H1 (cell line): ENCODE measurements around the gene MCEMP1. TPM values are rescaled to one million over a fixed set of nuclear protein-coding genes. Genes with fewer than 3 reads are reported as not detected.
A peak's percentile ranks its signal among the peaks of the same experiment; 100 is the strongest.

ENCODE experiments used
- CTCF ChIA-PET: fragments of 300-600 bp; sonication (Branson Sonifier 250); formaldehyde crosslinking; loops from one replicate; lab custom pipeline; 2021; ENCODE audit not compliant: partially characterized antibody; lab: Charles Lee
- POLR2A ChIA-PET: fragments of 300-600 bp; sonication (Branson Sonifier 250); formaldehyde crosslinking; loops from one replicate; lab custom pipeline; 2021; ENCODE audit warnings: inconsistent platforms; ENCODE audit not compliant: partially characterized antibody; lab: Charles Lee
- DNase-seq, 2 experiments: peaks; one replicate each; pipeline versions ENCODE4 v3.0.0 to v3.0.0-alpha.2; 2010 to 2022; ENCODE audit warnings: low spot score in 2 of 2, low read depth in 1 of 2, mixed read lengths in 1 of 2
- FAIRE-seq: peaks from 2 replicates; lab custom pipeline; 2011; peaks lifted over from hg19 to GRCh38; lab: Jason Lieb, UNC
- H2AFZ ChIP-seq: 2 replicates; pipeline ENCODE4 v1.8.1; 2012; ENCODE audit warnings: low read length, inconsistent platforms
- H2AK5ac ChIP-seq: 2 replicates; pipeline ENCODE4 v1.6.1; 2013; ENCODE audit warnings: low read depth, low read length
- H2BK120ac ChIP-seq: replicated peaks from 2 replicates; pipeline ENCODE3; 2013; ENCODE audit warnings: low read depth, low read length, inconsistent platforms
- H2BK12ac ChIP-seq: 2 replicates; pipeline ENCODE4 v1.6.1; 2013; ENCODE audit warnings: low read depth, low read length
- H2BK15ac ChIP-seq: 2 replicates; pipeline ENCODE4 v1.6.1; 2013; ENCODE audit warnings: low read length
- H2BK20ac ChIP-seq: 2 replicates; pipeline ENCODE4 v1.6.1; 2013; ENCODE audit warnings: low read length
- H2BK5ac ChIP-seq: 2 replicates; pipeline ENCODE4 v1.6.1; 2013; ENCODE audit warnings: low read depth, low read length
- H3K14ac ChIP-seq: 2 replicates; pipeline ENCODE4 v1.6.1; 2013; ENCODE audit warnings: inconsistent platforms; ENCODE audit not compliant: insufficient read length
- H3K18ac ChIP-seq: 2 replicates; pipeline ENCODE4 v1.6.1; 2013; ENCODE audit warnings: low read length; ENCODE audit errors: extremely low read depth
- H3K23ac ChIP-seq: 2 replicates; pipeline ENCODE4 v1.6.1; 2013; ENCODE audit warnings: inconsistent platforms; ENCODE audit not compliant: insufficient read length
- H3K23me2 ChIP-seq: 2 replicates; pipeline ENCODE4 v1.6.1; 2013; ENCODE audit warnings: low read depth, low read length
- H3K27ac ChIP-seq: 2 replicates; pipeline ENCODE4 v1.6.1; 2011; ENCODE audit warnings: low read depth, low read length, inconsistent platforms
- H3K27me3 ChIP-seq, 4 experiments: replicated peaks in 1 of 4; 1 replicate in 1 of 4; 2 replicates in 3 of 4; pipeline versions ENCODE4 v1.6.1 to v1.8.1; 2011 to 2013; ENCODE audit warnings: low read length in 3 of 4, mild to moderate bottlenecking in 3 of 4, inconsistent platforms in 2 of 4, mixed read lengths in 2 of 4, moderate library complexity in 1 of 4; ENCODE audit not compliant: control insufficient read depth in 3 of 4, insufficient read depth in 3 of 4; ENCODE audit errors: extremely low read depth in 1 of 4
- H3K36me3 ChIP-seq, 4 experiments: 2 replicates each; pipeline versions ENCODE4 v1.6.1 to v1.8.1; 2011 to 2013; ENCODE audit warnings: mild to moderate bottlenecking in 4 of 4, low read length in 3 of 4, moderate library complexity in 2 of 4, control low read depth in 1 of 4, inconsistent platforms in 1 of 4; ENCODE audit not compliant: insufficient read depth in 4 of 4, control insufficient read depth in 2 of 4
- H3K4ac ChIP-seq: replicated peaks from 2 replicates; pipeline ENCODE3; 2013; ENCODE audit warnings: low read length, low read depth, mixed read lengths, inconsistent platforms; ENCODE audit not compliant: insufficient read length
- H3K4me1 ChIP-seq, 4 experiments: replicated peaks in 1 of 4; 1 replicate in 1 of 4; 2 replicates in 3 of 4; pipeline versions ENCODE4 v1.6.1 to v1.8.1; 2011 to 2013; ENCODE audit warnings: low read length in 3 of 4, inconsistent platforms in 2 of 4, mixed read lengths in 1 of 4; ENCODE audit not compliant: insufficient read depth in 4 of 4, control insufficient read depth in 3 of 4
- H3K4me2 ChIP-seq, 2 experiments: 2 replicates each; pipeline versions ENCODE4 v1.6.1 to v1.8.1; 2011 to 2013; ENCODE audit warnings: low read depth in 2 of 2, low read length in 2 of 2, control low read depth in 1 of 2, inconsistent platforms in 1 of 2, mild to moderate bottlenecking in 1 of 2; ENCODE audit not compliant: insufficient read depth in 1 of 2
- H3K4me3 ChIP-seq, 4 experiments: fragments of 200-600, 300-600 bp in 1 of 4; sonication (generic), shearing (Covaris generic), sonication (Bioruptor Twin) in 1 of 4; 2 replicates each; pipeline versions ENCODE4 v1.5.1 to v1.8.1; 2011 to 2016; ENCODE audit warnings: low read length in 4 of 4, low read depth in 3 of 4, control low read depth in 2 of 4, inconsistent platforms in 2 of 4, mild to moderate bottlenecking in 2 of 4, mixed read lengths in 1 of 4, moderate library complexity in 1 of 4; ENCODE audit not compliant: insufficient read depth in 2 of 4; ENCODE audit errors: extremely low read depth in 1 of 4
- H3K56ac ChIP-seq: replicated peaks from 2 replicates; pipeline ENCODE3; 2013; ENCODE audit warnings: low read depth, mild to moderate bottlenecking, mixed read lengths, low read length, inconsistent platforms; ENCODE audit not compliant: insufficient read length
- H3K79me1 ChIP-seq: 2 replicates; pipeline ENCODE4 v1.6.1; 2013; ENCODE audit warnings: low read depth, low read length, control low read depth
- H3K79me2 ChIP-seq, 2 experiments: 2 replicates each; pipeline versions ENCODE4 v1.6.1 to v1.8.1; 2012 to 2013; ENCODE audit warnings: low read length in 2 of 2, mild to moderate bottlenecking in 2 of 2, inconsistent platforms in 1 of 2; ENCODE audit not compliant: insufficient read depth in 2 of 2, control insufficient read depth in 1 of 2
- H3K9ac ChIP-seq, 4 experiments: replicated peaks in 1 of 4; 1 replicate in 1 of 4; 2 replicates in 3 of 4; pipeline versions ENCODE4 v1.6.1 to v1.8.1; 2011 to 2013; ENCODE audit warnings: low read depth in 3 of 4, low read length in 3 of 4, control low read depth in 2 of 4, mild to moderate bottlenecking in 2 of 4, moderate library complexity in 2 of 4, inconsistent platforms in 1 of 4; ENCODE audit errors: extremely low read depth in 1 of 4
- H3K9me3 ChIP-seq, 2 experiments: 2 replicates each; pipeline versions ENCODE4 v1.6.1 to v1.8.1; 2012 to 2013; ENCODE audit warnings: mild to moderate bottlenecking in 2 of 2, moderate library complexity in 2 of 2, control low read depth in 1 of 2, inconsistent platforms in 1 of 2, low read depth in 1 of 2, low read length in 1 of 2, mixed read lengths in 1 of 2; ENCODE audit not compliant: insufficient read depth in 2 of 2
- H4K20me1 ChIP-seq, 2 experiments: replicated peaks in 1 of 2; 2 replicates each; pipeline versions ENCODE3 to v1.8.1; 2011 to 2013; ENCODE audit warnings: inconsistent platforms in 2 of 2, low read length in 2 of 2, mild to moderate bottlenecking in 1 of 2; ENCODE audit not compliant: insufficient read depth in 2 of 2, control insufficient read depth in 1 of 2
- H4K5ac ChIP-seq: 2 replicates; pipeline ENCODE4 v1.6.1; 2013; ENCODE audit warnings: low read length, low read depth, mixed read lengths, inconsistent platforms; ENCODE audit not compliant: insufficient read length
- H4K8ac ChIP-seq: 2 replicates; pipeline ENCODE4 v1.8.0; 2013; ENCODE audit warnings: mild to moderate bottlenecking, moderate library complexity, low read length, inconsistent platforms; ENCODE audit not compliant: insufficient read depth; ENCODE audit errors: extremely low read depth
- H4K91ac ChIP-seq: replicated peaks from 2 replicates; pipeline ENCODE3; 2013; ENCODE audit warnings: low read length, mixed read lengths, inconsistent platforms; ENCODE audit not compliant: insufficient read length
- CBX8 ChIP-seq: fragments of 300-800, 300-1000 bp; sonication (generic); IDR thresholded peaks from 2 replicates; pipeline ENCODE4 v1.7.1; 2016; ENCODE audit warnings: low read depth, low read length, borderline replicate concordance
- CHD1 ChIP-seq: IDR thresholded peaks from 2 replicates; pipeline ENCODE4 v1.6.1; 2012; ENCODE audit warnings: low read depth, low read length, improper control_type of control experiment
- CTBP2 ChIP-seq: IDR thresholded peaks from 2 replicates; pipeline ENCODE4 v1.7.0; 2011; ENCODE audit warnings: borderline replicate concordance, mild to moderate bottlenecking, moderate library complexity, mixed read lengths, low read length; ENCODE audit not compliant: insufficient read depth, insufficient read length
- CTCF ChIP-seq, 3 experiments: IDR thresholded peaks; 1 replicate in 2 of 3; 2 replicates in 1 of 3; pipeline versions ENCODE4 v1.5.1 to v1.6.1; 2011; ENCODE audit warnings: low read length in 3 of 3, mild to moderate bottlenecking in 3 of 3, inconsistent platforms in 2 of 3, low read depth in 1 of 3, moderate library complexity in 1 of 3; ENCODE audit not compliant: insufficient read depth in 1 of 3; ENCODE audit errors: control extremely low read depth in 1 of 3
- KDM4A ChIP-seq: IDR thresholded peaks from one replicate; pipeline ENCODE4 v1.7.1; 2012; ENCODE audit warnings: low read depth, mild to moderate bottlenecking, moderate library complexity, low read length, inconsistent platforms; ENCODE audit not compliant: severe bottlenecking
- MAFK ChIP-seq: IDR thresholded peaks from 2 replicates; pipeline ENCODE4 v1.6.1; 2012; ENCODE audit warnings: low read depth, mild to moderate bottlenecking, improper control_type of control experiment, low read length
- NANOG ChIP-seq: IDR thresholded peaks from 2 replicates; pipeline ENCODE4 v1.6.1; 2011; ENCODE audit warnings: low read length, low read depth, mild to moderate bottlenecking, inconsistent platforms; ENCODE audit not compliant: insufficient read depth, poor library complexity, severe bottlenecking
- RXRA ChIP-seq: IDR thresholded peaks from 2 replicates; pipeline ENCODE4 v1.6.1; 2011; ENCODE audit warnings: low read depth, mild to moderate bottlenecking, low read length, moderate library complexity; ENCODE audit not compliant: insufficient read depth
- SIRT6 ChIP-seq: IDR thresholded peaks from one replicate; pipeline ENCODE4 v1.7.1; 2012; ENCODE audit warnings: low read length, inconsistent platforms
- SRF ChIP-seq: IDR thresholded peaks from 2 replicates; pipeline ENCODE4 v1.6.1; 2011; ENCODE audit warnings: mild to moderate bottlenecking, low read depth, low read length, moderate library complexity
- WGBS, 2 experiments: shearing (Covaris generic) in 1 of 2; methylation state at CpG; one replicate each; pipeline versions ENCODE4 v1.1.6 to v1.1.7; 2013 to 2015; ENCODE audit warnings: low lambda C conversion rate in 2 of 2, mixed read lengths in 2 of 2, inconsistent platforms in 1 of 2, low coverage in 1 of 2, missing lambda C conversion rate in 1 of 2; ENCODE audit not compliant: insufficient replicate concordance in 2 of 2, insufficient coverage in 1 of 2, insufficient read length in 1 of 2; ENCODE audit errors: extremely low coverage in 1 of 2, missing lambda C conversion rate in 1 of 2; 5-methylcytosine and 5-hydroxymethylcytosine counted together
- polyA plus RNA-seq, 7 experiments: library from polyadenylated mRNA; depleted of rRNA in 3 of 7; stranded (reverse) in 5 of 7; unstranded in 2 of 7; fragments of >200 nt in 5 of 7; fragments of 200-250 nt in 2 of 7; gene quantifications; 1 replicate in 5 of 7; 2 replicates in 1 of 7; 4 replicates in 1 of 7; pipeline versions ENCODE4 v1.2.1 to v1.2.3, GENCODE V29; 2011 to 2013; ENCODE audit warnings: missing spikeins in 2 of 7, mixed read lengths in 2 of 7
- total RNA-seq: library from RNA; stranded (reverse); fragmentation: NEBNext Ultra II Directional; extraction: Animal tissue kit (Norgen Biotek cat#: 25700); gene quantifications from 2 replicates; pipeline ENCODE4 v1.2.1, GENCODE V29; 2021

MCEMP1 gene
- total and polyA plus RNA-seq, 2 of the 8 experiments (the other 6 are each of a cell fraction or from before 2014, with no cell fraction given): not detected

GRCh38 chr19:7639863-7640348, 37.0 kb upstream of the MCEMP1 start:
- Histone ChIP-seq H3K4ac (peak overlapping the region; percentile 69), H3K14ac (no peak overlapping the region), H2BK5ac (no peak overlapping the region), H2BK20ac (no peak overlapping the region), H3K9me3 (no peaks in the 10 kb centered on the region; a peak in 1 of 4 replicates), H3K56ac (no peak overlapping the region), H3K36me3 (peaks cover 0 to 6% (median 0%) of the 10 kb centered on the region in 4 experiments; a peak in 2 of 8 replicates), H2AK5ac (peak overlapping the region; percentile 77), H2BK15ac (no peak overlapping the region; the same call in 1 of the 2 replicates), H3K79me1 (no peaks in the 10 kb centered on the region; the same call in 1 of the 2 replicates), H3K4me3 (no peak overlapping the region), H3K9ac (no peak overlapping the region), H2BK12ac (peak overlapping the region; percentile 19; the same call in 1 of the 2 replicates), H2BK120ac (no peak overlapping the region), H3K23ac (no peak overlapping the region), H3K27ac (no peak overlapping the region), H4K8ac (no peak overlapping the region), H3K4me2 (no peak overlapping the region), H3K18ac (no peak overlapping the region), H4K20me1 (peaks cover 0 to 15% of the 10 kb centered on the region in 2 experiments), H3K23me2 (peaks cover 5% of the 10 kb centered on the region; the same call in 1 of the 2 replicates), H3K27me3 (peaks cover 3 to 17% (median 14%) of the 10 kb centered on the region in 4 experiments), H4K91ac (peak overlapping the region; percentile 65), H3K79me2 (peaks cover 0 to 3% of the 10 kb centered on the region in 2 experiments; a peak in 1 of 4 replicates), H4K5ac (no peak overlapping the region), H3K4me1 (peaks cover 0 to 10% (median under 1%) of the 10 kb centered on the region in 4 experiments; a peak in 3 of 7 replicates), H2AFZ (no peak overlapping the region)
- ChIA-PET POLR2A (interaction anchor here (1.2 kb wide), 1 partner anchor 14 kb away, joined by 4 read pairs; no protein-coding TSS in a partner anchor), CTCF (no interaction called here)
- DNase-seq (no peak), FAIRE-seq (no peak)
- WGBS, 2 experiments: 90% methylated on average over 13 of the region's 13 CpGs; no CpG with 5 or more reads in 1 of the 2 experiments
- TF ChIP-seq RXRA: no peak
- TF ChIP-seq MAFK: no peak
- TF ChIP-seq CTBP2: no peak
- no peak for TF ChIP-seq SIRT6
- TF ChIP-seq CBX8: no peak
- TF ChIP-seq SRF: no peak
- TF ChIP-seq KDM4A: no peak
- no peak for TF ChIP-seq NANOG
- no peak for TF ChIP-seq CTCF (IDR thresholded peaks at IDR 0.05; ENCODE audit: control extremely low read depth in 1 of 3, insufficient read depth in 1 of 3, low read depth in 1 of 3, low read length in 3 of 3)
- no peak for TF ChIP-seq CHD1
